ENCODE results near the gene TMPRSS4. TPM values are rescaled to one million over a fixed set of nuclear protein-coding genes. Genes with fewer than 3 reads are reported as not detected.

Gene TMPRSS4
- total and polyA plus RNA-seq, 2 of the 13 experiments (the other 11 are each of a cell fraction or from before 2014, with no cell fraction given), result 0.32 TPM; not detected in 1

GRCh38 chr11:118099838-118100556, 23.1 kb downstream of the TMPRSS4 start:
- H3K36me3 ChIP-seq (replicated peaks in 1 of 2; ENCODE audit: control insufficient read depth in 1 of 2, insufficient read depth in 2 of 2, low read length in 2 of 2), result no peaks in the 10 kb centered on the region
- peak; percentile 42 for ATAC-seq
- ChIA-PET CTCF (ENCODE audit: low intra/inter-chr PET ratio, low total read pairs) (no interaction called here), POLR2A (no interaction called here)
- H2AFZ ChIP-seq (ENCODE audit: low read length), result no peak overlapping the region
- FAIRE-seq, result no peak
- no peak overlapping the region for H3K4me3 ChIP-seq (replicated peaks in 1 of 3; ENCODE audit: insufficient read depth in 1 of 3, low read depth in 2 of 3, low read length in 3 of 3)
- H4K20me1 ChIP-seq (ENCODE audit: insufficient read depth, low read length), result no peaks in the 10 kb centered on the region
- peaks cover 66% of the 10 kb centered on the region for H3K4me1 ChIP-seq (ENCODE audit: insufficient read depth, low read length)
- WGBS (ENCODE audit: low lambda C conversion rate), result 48% methylated on average over 5 of the region's 10 CpGs
- BruUV-seq (replicated peaks), result no TSS peak
- no peak overlapping the region for H3K4me2 ChIP-seq (ENCODE audit: low read depth, low read length)
- TF ChIP-seq ZBTB40 (IDR thresholded peaks at IDR 0.05), result no peak
- TF ChIP-seq ZBTB40 (CRISPR knock-in tag; IDR thresholded peaks at IDR 0.05), result 0 out of 2 replicates have a peak, but pooled peaks have one; percentile 26
- 0 out of 2 replicates have a peak, but pooled peaks have one; percentile 24 for TF ChIP-seq BCL6 (CRISPR knock-in tag; IDR thresholded peaks at IDR 0.05)
- no peak for TF ChIP-seq MTF2 (CRISPR knock-in tag; IDR thresholded peaks at IDR 0.05; ENCODE audit: borderline replicate concordance)
- TF ChIP-seq TEAD3 (CRISPR knock-in tag; optimal IDR thresholded peaks at IDR 0.05; ENCODE audit: borderline replicate concordance), result peak; percentile 23
- H3K27ac ChIP-seq (ENCODE audit: extremely low read length, insufficient read depth, low read length), result no peak overlapping the region
- no peaks in the 10 kb centered on the region for H3K79me2 ChIP-seq (ENCODE audit: insufficient read depth, low read length)
- in situ Hi-C loops (cut with HindIII; ENCODE audit: extremely low pct_ligation_motif_present, low pct_unique_long_range_greater_than_20kb) (no loop called here), intact Hi-C loops (cut with micrococcal nuclease; ENCODE audit: unreplicated experiment) (no loop called here)
- peaks cover 0 to 10% of the 10 kb centered on the region in 2 experiments; a peak in 3 of 5 replicates for H3K27me3 ChIP-seq (ENCODE audit: control insufficient read depth in 1 of 2, insufficient read depth in 2 of 2, low read length in 2 of 2)
- no peak for DNase-seq (ENCODE audit: low spot score)
- H3K9ac ChIP-seq (ENCODE audit: insufficient read depth, low read depth, low read length), result no peak overlapping the region
- H3K9me3 ChIP-seq (ENCODE audit: low read length), result no peaks in the 10 kb centered on the region

Measured in HepG2 (cell line).